ENCODE data around the gene ANKRD13D.
"Not testable (repeated sequence)": the region's sequence is repeated elsewhere in the genome, so short reads cannot be mapped to it uniquely, and the experiment has no call there.

Gene ANKRD13D

GRCh38 chr11:67289226-67289650 is at the start of gene ANKRD13D:
ANKRD13D (plus strand) TSS chr11:67289303; CDS start chr11:67289461, 158 bp downstream.
- no peak for DNase-seq

DNA sequence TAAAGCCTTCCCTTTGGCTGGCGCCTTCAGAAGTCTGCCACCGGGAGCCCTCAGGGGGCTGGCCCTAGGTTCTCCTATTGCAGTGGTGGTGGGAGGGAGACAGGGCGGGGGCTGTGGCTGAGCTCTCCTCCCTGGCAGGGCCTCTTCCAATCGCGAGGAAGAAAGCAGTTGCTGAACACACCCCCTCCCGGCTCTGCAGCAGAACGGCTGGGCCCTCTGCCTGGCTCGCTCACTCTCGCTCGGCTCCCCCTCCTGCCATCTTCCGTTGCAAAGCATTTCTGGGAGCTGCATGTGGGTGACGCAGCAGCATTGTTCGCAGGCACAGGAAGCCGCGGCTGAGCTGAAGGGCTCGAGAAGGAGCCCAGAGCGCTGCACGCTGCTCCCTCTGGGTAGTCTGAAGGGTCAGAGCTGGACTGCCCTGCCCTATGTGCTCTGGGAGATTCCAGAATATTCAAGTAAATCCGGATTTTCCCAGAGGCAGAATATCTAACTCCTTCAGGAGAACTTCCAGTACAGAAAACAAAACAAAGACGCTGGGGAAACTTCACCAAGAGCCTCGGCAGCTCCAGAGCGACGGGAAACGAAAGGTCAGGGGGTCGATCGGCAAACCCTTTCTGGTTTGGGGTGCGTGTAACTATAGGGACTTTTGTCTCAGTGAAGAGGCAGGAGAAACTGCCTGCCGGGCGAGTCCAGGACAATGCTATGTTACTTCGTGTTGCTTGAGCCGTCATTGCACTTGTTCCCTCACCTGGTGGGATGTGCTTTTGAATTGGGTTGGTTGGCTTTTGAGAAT is 49.1 kb upstream of the ANKRD13D start:
- DNase-seq, result peak; percentile 94

DNA sequence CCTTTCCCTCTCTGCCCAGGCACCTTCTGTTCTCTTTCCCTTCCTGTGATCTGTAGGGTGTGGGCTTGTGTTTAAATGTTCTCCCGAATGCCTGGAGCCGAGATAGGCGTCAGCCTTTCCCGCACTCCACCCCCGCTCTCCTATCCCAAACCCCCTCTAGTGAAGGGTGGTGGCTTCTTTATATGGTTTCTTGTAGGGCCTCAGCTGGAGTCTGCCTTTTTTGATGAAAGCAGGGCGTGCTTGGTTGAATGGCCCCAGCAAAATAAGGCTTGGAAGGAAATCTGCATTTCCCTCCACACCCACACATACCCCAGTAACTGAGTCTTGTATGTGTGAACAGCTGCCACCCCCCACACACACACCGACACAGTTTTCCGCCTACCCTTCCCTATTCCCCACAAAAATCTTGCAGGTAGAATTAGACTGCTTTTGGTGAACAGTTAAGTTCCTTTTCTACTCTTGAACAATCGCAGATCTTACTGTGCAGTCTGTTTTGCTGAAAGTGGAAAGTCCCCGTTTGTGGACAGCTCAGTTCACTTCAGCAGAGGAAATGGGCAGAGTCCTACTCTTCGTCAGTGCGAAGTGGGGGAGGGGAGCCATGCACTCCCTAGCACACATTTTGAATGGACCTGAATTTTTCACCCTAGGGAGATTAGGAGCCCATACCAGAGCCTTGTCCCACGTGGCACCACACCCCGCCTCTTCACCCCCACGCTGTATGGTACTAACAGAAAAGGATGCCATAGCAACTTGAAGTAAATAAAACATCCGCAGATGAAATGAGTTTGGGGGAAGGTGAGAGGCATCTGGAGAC is 48.3 kb upstream of the ANKRD13D start:
- DNase-seq, result no peak

- DNase-seq, result no peak
Measured at GRCh38 chr11:67242548-67242947, 46.6 kb upstream of the ANKRD13D start.

DNA sequence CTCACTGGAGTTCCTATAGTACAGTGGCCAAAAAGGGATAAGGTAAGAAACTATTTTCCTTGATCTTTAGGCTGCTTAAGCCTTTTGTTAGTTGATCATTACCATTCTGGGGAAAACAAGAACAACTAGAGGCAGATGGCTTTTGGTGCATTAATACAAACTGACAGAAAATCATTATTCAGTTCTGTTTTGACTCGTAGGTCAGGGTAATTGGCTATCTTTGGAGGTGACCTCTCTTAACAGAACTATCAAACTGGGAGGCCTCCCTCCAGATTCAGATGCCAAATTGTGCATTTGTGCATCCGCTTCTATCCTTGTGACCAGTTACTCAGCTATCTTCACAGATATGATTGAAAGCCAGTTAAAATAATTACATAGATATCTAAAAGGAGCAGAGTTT is 46.1 kb upstream of the ANKRD13D start:
- no peak for DNase-seq

- DNase-seq, result no peak
Measured at GRCh38 chr11:67245046-67245445, 44.1 kb upstream of the ANKRD13D start.

- DNase-seq, result no peak
Measured at GRCh38 chr11:67247946-67248550, 41.1 kb upstream of the ANKRD13D start.

DNA sequence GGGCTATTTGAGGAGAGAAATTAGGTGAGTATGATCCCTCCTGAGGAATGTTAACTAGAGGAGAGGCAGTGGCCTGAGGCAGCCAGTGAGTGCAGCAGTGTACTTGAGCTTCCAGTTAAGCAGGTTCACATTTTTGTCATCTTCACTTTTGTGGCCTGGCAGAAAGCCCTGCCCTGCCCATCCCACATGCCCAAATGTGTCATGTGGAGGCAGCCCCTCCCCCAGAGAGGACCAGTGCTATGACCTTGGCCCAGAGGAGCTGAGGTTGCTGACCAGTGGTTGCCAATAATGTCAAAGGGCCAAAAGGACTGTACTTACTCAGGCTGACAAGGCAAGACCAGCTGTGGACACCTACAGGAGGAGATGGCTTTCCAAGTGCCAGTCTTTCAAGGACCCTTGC is 40.5 kb upstream of the ANKRD13D start:
- no peak for DNase-seq

DNA sequence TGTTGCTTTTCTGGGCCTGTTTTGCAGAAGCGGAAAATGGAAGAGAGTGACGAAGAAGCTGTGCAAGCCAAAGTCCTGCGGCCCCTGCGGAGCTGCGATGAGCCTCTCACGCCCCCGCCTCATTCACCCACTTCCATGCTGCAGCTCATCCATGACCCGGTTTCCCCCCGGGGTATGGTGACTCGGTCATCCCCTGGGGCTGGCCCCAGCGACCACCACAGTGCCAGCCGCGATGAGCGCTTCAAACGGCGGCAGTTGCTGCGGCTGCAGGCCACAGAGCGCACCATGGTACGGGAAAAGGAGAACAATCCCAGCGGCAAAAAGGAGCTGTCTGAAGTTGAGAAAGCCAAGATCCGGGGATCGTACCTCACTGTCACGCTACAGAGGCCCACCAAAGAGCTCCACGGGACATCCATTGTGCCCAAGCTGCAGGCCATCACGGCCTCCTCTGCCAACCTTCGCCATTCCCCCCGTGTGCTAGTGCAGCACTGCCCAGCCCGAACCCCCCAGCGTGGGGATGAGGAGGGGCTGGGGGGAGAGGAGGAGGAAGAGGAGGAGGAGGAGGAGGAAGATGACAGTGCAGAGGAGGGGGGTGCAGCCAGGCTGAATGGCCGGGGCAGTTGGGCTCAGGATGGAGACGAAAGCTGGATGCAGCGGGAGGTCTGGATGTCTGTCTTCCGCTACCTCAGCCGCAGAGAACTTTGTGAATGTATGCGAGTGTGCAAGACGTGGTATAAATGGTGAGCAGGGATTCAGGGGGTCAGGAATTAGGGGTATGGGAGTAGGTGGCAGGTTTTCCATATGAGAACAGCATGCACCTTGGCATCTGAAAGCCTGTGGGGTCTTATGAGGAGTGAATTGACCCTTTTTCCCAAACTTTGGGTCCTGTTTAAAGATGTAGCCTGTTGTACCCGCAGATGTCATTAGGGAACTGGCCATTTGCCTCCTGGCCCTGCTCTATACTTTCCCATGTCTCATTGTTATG is 38.8 kb upstream of the ANKRD13D start:
- DNase-seq, result no peak

DNA sequence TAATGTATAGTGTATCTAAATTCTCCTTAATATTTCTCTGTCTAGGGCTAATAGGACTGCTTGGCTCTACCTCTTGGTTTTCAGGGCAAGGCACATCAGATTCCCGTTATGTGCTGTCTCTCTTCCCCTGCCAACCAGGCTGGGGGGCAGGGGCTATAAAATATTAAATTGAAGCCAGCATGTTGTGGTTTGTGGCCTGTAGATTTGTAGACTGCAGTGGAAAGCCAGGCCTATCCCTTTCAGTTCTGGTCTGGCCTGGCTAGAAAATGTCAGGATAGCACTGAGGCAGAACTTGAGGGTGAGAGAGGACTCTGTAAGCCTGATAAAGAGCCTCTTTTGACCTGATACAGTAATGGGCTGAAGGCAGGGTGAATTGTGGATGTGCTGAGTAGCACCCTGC is 37.3 kb upstream of the ANKRD13D start:
- no peak for DNase-seq

GRCh38 chr11:67252831-67253239 is 36.3 kb upstream of the ANKRD13D start:
- no peak for DNase-seq

- no peak for DNase-seq
Measured at GRCh38 chr11:67253872-67254624, 35.1 kb upstream of the ANKRD13D start.

DNA sequence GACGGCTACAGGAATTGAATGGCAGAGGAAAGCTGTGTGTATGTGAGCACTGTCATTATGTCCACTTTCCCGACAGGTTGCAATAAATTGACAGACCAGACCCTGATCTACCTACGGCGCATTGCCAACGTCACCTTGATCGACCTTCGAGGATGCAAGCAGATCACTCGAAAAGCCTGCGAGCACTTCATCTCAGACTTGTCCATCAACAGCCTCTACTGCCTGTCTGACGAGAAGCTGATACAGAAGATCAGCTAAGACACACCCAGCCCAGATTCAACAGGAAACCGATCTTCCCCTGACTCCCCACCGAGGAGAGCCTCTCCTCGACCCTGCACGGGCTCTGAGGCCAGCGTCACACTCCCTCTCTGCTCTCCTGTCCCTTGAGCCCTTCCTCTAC is 34.3 kb upstream of the ANKRD13D start:
- no peak for DNase-seq

DNA sequence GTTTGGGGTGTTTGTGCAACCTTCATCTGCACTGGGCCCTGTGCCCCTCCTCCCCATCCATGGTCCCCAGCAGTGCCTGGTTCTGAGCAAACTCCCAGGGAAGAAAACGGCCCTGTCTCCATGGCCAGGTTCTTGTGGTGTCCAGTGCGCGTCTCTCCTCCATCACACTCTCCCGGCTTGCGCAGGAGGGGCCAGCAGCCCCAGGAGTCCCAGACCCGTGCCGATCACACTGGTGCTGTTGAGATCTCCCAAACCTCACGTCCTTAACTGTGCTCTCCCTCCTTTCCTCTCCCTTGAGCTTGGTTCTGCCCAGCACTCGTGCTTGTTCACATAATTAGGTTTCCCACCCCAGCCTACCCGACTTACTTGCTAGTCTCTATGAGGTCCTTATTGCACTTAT is 33.8 kb upstream of the ANKRD13D start:
- DNase-seq, result no peak

- DNase-seq, result no peak
Measured at GRCh38 chr11:67255864-67256263, 33.2 kb upstream of the ANKRD13D start.

DNA sequence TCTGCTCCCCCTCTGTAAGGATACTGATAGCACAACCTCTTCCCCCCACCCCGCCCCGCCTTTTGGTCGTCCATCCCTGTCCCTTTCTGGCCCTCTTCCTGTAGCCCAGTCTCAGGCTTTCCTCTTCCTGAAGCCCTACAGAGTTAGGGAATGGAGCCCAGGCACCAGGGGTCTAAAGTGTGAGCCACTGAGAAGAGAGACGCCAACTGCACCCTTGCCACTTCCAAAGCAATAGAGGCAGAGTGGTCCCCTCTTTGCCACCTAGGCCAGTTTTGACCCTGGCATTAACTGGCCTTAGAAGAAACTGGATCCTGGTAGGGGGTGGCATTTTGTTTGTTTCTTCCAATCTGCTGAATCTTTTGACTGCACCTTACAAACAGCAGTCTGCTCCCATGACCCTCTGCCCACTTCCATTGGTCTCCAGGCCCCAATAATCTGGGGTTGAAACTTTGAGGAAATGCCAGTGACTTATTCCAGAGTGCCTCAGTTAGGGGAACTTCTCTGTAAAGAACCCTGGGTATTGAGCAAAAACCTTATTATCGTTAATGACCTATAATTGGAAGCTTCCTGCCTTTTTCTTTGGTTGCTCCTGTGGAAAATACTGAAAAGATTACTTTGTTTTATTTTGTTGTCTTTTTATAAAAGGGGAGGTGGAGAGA is 32.5 kb upstream of the ANKRD13D start:
- DNase-seq, result no peak

- DNase-seq, result no peak
Measured at GRCh38 chr11:67260406-67260805, 28.7 kb upstream of the ANKRD13D start.

GRCh38 chr11:67260885-67261639 is 28.0 kb upstream of the ANKRD13D start:
- not testable (repeated sequence) for DNase-seq

GRCh38 chr11:67261640-67261945 is 27.5 kb upstream of the ANKRD13D start:
- DNase-seq, result no peak

DNA sequence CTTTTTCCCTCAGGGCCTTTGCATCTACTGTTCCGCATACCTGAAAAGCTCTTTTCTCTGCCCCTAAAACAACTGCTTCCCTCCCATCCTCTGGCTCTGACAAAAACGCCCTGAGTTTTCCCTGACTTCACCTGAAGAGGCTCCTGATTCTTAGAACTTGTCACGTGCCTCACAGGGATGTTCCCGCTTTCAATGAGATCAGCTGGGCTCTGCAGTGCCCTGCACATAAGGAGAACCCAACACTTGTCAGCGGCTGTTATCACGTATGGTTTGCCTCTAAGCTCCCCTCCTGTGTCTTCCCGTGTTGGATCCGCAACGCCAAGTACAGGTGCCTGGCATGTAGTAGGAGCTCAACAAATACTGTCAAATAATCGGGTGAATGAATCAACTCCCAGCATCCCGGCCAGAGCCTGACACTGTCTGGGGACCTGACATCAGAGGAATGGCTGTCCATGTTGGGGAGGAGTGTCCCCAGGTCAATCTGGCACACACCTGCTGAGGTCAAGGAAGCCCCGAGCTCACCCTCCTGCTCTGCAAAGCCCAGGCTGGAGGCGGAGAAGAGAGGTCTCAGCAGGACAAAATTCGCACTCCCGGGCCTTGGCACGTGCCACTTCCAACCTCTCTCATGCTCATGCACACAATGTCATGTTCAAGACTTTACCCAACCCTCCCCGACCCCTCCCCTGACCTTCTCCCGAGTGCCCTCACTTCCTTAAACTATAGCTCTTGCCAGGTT is 27.0 kb upstream of the ANKRD13D start:
- DNase-seq, result no peak
